ENCODE measurements around the gene SLC37A1.

SLC37A1 gene

DNA sequence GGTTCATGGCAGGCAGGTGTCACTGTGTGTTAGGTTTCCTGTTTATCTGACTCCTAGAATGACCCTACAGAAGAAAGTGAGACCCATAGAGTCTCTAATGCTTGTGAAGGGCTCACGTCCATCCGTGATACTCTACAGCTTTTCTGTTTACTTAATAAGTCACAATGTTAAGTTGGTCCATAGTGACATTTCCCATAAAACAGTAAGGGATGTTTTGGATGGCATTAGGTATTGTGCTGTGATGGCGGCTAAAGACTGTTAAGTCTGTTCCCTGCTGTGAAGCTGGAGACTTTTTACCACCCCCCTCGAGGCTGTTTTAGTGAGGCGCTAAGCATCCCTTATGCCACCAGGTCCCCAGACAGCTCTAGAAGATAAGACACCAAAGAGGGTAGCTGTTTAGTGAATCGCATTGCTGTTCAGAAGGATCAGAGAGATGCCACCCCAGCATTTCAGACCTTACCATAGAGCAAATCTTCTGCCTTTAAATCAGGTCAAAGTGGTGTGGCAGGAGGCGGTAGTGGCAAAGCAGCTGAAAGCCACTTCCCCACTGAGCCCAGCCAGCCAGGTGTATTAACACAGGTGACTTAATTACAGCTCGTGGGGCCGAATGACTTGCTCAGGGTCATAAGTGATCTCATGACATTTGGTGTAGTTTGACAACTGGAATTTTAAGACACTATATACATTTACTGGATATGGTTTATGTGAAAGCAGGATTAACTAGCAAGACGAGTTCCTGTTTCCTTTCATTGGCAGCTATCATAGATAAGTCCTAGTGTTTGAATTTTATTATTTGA lies 25.0 kb downstream of the SLC37A1 start:
- no peak overlapping the region for H3K4me3 ChIP-seq

DNA sequence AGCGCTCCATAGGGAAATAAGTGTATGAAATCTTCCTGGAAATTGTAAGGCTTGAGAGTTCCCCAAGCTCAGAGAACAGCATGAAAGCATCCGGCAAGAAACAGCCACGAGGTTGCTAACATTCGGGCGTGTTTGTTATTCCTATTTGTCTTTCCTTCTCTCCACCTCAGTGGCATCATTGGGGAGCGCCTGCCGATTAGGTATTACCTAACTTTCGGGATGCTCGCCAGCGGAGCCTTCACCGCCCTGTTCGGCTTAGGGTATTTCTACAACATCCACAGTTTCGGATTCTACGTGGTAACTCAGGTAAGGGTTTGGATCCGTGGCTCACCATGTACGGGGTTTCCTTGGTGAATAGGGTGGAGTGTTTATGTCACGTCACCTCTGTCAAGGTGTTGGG lies 25.7 kb downstream of the SLC37A1 start:
- Histone ChIP-seq H3K4me3 (no peak overlapping the region), H3K27ac (peak overlapping the region in 4 of 21 experiments; percentile 6 to 35 (median 25))

More for the DNA sequence above, 25.0 kb downstream of the SLC37A1 start:
- peak overlapping the region in 4 of 21 experiments; percentile 19 to 43 (median 30) for H3K27ac ChIP-seq

DNA sequence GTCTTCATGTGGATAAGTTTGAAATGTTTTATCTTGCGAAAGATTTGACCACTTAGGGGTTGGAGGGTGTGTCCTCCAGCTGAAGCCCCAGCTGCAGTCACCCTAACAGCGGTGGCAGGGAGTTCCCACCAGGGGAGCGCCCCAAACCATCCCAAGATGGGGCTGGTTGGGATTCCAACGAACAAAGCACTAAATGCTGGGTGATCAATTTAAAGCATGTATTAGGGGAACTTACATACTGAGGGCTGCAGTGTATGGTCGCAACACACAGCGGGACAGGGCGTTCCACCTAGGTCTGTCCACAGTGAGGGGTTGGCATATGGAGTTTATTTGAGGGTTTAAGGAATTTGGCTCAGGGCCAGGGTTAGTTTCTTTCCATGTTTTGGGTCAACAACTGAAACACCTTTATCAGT lies 26.3 kb downstream of the SLC37A1 start:
- peak overlapping the region in 2 of 21 experiments; percentile 26 to 27 for H3K27ac ChIP-seq

DNA sequence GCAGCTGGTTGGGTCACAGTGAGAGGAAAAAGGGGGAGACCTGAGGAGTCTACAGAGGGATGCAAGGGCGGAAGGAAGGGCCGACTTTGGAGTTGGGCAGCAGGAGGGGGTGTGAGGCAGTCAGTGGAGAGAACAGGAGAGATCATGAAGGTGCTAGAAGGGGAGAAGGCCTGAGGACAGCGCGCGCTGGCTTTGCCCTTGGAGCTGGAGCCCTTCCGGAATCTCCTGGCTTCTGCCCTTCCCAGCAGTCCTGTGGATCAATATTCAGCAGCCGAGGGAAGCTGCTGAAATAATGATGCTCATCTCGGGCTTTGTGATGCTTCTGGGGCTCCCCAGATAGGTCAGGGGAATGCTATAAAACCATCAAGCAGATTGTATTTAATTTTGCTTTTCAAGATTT lies 26.7 kb downstream of the SLC37A1 start:
- H3K27ac ChIP-seq = no peak overlapping the region
- H3K4me3 ChIP-seq = no peak overlapping the region

More for the DNA sequence above, 26.3 kb downstream of the SLC37A1 start:
- H3K4me3 ChIP-seq = no peak overlapping the region

DNA sequence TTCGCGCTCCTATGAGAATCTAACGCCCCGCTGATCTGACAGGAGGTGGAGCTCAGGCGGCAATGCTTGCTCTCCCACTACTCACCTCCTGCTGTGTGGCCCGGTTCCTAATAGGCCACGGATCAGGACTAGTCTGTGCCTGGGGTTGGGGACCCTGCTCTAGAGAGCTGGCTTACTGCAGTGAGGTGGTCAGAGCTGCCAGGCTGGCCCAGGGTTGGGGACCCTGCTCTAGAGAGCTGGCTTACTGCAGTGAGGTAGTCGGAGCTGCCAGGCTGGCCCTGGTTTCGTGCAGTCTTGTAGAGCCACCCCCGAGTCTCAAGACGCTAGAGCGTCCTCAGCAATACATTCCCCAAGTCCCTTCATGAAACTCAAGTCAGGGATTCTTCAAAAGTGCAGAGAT lies 27.5 kb downstream of the SLC37A1 start:
- H3K4me3 ChIP-seq = no peak overlapping the region
- H3K27ac ChIP-seq = no peak overlapping the region

DNA sequence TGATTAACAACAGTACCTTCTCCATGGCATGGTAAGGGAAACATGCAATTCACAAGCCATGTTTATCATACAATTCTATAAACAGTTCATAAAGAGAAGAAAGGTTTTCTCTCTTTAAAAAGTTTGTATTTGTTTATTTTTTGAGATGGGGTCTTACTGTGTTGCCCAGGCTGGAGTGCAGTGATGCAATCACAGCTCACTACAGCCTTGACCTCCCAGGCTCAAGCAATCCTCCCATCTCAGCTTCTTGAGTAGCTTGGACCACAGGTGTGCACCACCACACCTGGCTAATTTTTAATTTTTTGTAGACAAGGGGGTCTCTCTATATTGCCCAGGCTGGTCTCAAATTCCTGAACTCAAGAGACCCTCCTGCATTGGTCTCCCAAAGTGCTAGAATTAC lies 28.0 kb downstream of the SLC37A1 start:
- no peak overlapping the region for H3K4me3 ChIP-seq
- H3K27ac ChIP-seq = no peak overlapping the region

DNA sequence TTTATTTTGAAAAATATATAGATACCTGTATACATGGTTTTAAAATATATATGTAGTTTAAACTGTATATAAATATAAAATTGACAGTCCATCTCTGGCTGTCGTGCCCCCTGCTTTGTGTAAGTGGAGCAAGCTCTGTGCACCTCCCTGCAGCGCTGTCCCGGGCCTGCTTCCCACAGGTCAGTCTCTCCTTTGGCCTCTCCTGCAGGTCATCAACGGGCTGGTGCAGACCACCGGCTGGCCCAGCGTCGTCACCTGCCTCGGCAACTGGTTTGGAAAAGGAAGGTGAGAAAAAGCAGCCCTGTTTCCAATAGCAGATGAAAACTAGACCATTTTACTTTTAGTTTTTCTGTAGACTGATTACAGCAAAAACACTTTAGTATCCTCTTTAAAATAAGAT lies 28.5 kb downstream of the SLC37A1 start:
- Histone ChIP-seq H3K4me3 (no peak overlapping the region), H3K27ac (no peak overlapping the region)

DNA sequence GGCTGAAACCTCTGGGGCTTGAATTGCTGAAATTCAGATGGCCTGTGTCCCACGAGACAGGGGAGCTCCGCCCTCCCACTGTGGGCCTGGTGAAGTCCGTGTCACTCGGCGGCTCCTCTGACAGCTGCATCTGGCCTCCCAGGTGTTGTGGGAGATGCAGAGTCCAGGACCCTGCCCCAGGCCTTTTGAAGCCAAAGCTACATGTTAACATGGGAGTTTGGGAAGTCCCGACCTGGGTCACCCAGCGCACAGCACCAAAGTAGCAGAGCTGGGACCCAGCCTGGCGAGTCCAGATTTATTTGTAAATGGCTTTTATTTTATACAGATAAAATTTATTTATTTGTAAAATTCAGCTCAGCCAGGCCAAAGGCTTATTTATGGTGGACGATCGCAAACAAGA lies 28.9 kb downstream of the SLC37A1 start:
- H3K27ac ChIP-seq = no peak overlapping the region
- H3K4me3 ChIP-seq = no peak overlapping the region

DNA sequence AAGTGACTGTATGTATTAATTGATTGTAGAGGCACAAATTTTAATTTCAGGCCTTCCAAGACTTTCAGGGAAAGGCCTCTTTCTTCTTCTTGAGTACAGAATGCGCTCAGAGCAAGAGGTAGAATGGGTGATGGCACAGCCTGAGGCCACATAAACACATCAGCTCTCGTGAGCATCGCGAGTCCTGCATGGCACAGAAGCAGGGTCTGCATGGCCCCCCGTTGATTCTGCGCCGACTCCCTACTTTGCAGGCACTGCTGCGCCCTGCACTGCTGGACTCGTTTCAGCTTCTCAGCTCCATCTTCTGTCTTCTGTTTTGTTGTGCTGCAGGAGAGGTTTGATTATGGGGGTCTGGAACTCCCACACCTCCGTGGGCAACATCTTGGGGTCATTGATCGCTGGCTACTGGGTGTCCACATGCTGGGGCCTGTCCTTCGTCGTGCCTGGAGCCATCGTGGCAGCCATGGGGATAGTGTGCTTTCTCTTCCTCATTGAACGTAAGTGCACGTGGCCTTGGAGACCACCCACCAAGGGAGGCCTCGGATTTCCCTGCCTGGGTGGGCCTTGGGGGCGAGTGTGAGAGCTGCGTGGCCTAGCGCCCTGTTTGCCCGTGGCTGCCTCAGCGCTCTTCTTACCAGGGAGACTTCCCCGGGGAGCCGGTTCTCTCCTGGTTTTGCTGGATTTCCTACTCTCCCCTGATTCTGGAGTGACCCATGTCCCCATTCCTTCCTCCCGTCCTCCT lies 29.6 kb downstream of the SLC37A1 start:
- H3K27ac ChIP-seq = no peak overlapping the region

DNA sequence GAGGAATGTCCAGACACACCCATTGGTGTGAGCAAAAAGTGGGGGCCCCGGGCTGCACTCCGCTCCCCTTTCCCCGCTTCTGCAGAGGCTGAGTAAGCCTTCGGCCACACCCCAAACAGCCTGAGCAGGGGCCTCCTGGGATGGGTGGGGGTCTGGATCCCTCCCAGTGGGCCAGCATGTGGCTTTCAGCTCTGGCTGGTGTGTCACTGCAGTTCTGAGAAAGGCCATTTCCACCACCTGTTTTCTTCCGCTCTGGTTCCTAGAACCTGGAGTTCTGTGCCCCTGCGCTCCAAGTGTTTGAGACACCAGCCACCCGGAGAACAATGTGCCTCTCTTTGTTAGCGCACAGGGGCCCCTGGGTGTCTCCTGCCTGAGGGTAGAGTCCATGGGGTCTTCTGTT lies 30.9 kb downstream of the SLC37A1 start:
- Histone ChIP-seq H3K4me3 (no peak overlapping the region), H3K27ac (no peak overlapping the region)

More for the DNA sequence above, 29.6 kb downstream of the SLC37A1 start:
- no peak overlapping the region for H3K4me3 ChIP-seq

DNA sequence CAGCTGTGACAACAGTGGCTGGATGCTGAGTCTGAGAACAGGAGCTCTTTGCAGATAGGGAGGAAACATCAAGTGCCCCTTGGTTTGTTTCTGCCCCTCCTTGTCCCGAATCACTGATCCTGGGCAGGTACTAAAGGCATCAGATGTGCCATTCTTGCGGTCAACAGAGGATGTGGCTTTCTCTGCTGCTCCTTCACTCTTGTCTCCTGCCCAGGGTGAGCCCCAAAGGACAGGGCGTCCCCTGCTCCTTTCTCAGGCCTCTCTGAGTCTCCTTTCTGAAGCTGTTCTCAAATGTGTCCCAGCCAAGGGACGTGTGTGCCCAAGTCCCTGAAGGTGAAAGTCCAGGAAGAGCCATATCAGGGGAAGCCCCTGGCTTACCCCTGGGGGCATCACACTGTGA lies 31.7 kb downstream of the SLC37A1 start:
- no peak overlapping the region for H3K4me3 ChIP-seq
- H3K27ac ChIP-seq = no peak overlapping the region

DNA sequence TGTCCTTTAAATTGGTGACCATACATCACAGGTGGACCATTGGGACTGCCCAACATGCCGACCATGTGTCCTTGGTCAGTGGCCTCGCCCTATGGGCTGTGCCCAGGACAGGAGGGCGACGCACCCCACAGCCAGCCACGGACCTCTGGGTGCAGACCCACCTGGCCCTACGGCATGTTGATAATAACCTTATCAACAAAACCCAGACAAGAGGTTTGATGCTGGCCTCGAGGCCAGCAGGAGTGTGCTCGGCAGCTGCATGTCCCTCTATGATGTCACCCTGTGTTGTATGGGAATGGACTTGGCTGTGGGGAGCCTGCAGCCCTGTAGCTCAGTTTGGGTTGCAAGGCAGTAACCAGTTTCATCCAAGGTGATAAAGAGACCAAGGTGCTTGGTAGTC lies 32.1 kb downstream of the SLC37A1 start:
- Histone ChIP-seq H3K27ac (no peak overlapping the region), H3K4me3 (no peak overlapping the region)

DNA sequence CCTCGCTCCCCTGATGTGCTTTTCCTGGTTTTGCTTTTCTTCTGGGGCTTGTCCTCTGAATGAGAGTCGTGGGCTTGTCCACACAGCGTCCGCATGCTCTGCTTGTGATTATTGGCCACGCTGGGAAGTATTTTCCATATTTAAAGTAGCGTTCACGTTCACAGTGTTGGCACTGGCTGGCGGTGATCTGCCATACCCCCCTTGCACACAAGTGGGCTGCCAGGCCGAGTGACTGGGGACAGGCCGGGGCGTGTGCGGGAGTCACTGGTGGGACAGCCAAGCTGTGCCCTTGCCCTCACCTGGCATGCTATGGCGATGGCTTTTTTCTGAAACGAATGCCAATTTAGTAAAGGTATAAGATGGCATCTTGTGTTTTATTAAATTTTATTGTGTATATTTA lies 32.8 kb downstream of the SLC37A1 start:
- Histone ChIP-seq H3K4me3 (no peak overlapping the region), H3K27ac (no peak overlapping the region)

DNA sequence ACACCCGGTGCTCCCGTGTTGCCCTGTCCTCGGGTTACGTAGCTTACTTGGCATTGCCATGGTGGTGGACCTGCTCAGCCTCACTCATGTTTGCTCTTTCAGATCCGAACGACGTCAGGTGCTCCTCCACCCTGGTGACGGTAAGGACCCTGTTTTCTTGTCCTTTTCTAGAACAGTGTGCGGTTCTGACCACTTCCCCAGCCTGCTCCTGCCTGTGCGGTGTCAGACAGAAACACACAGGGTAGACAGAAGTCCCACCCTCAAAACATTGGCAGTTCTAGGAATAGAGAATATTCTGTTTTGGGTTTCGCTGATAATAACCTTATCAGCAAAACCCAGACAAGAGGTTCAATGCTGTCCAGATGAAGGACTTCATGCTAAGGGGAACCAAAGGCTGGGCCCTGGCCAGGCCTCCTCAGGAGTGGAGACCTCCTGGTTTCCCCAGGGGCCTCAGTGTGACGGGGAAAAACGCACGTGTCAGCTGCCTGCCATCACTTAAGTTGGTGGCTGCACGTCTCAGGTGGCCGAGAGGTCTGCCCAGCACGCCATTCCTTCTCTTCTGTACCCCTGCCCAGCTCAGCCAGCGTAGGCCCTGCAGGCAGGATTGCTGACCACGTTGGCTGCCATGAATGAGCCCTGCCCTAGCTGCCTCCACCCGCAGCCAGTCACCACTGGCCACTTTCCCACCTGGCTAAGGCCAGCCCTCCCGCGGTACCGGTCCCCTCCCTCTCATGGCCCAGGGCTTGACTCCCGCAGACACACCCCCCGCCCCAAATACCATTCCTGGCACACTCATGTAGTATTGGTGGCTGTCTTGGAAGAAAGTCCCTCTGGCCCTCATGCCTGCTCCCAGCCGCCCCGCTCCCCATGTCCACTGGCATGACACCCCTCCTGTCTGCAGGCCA lies 33.6 kb downstream of the SLC37A1 start:
- Histone ChIP-seq H3K4me3 (no peak overlapping the region), H3K27ac (no peak overlapping the region)

DNA sequence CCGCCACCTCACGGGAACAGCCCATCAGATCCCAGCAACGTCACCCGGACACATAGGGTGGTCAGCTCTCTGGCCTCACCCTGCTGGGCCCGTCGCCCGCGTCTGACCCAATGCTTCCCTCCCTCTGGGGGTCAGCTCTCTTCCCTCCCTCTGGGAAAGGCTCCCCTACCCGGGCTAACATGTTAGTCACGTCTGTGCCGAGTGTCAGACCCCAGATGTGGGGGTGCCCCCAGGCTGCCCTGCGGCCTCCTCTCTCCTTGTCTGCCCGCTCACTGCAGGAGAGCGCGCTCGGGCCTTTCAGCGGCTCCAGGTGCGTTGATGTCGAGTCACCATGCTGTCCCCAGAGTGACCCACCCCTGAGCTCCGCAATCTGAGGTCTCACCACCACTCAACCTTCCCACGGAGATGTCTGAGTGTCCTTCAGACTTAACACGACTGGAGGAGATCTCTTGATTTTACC lies 34.3 kb downstream of the SLC37A1 start:
- H3K4me3 ChIP-seq = no peak overlapping the region
- no peak overlapping the region for H3K27ac ChIP-seq

DNA sequence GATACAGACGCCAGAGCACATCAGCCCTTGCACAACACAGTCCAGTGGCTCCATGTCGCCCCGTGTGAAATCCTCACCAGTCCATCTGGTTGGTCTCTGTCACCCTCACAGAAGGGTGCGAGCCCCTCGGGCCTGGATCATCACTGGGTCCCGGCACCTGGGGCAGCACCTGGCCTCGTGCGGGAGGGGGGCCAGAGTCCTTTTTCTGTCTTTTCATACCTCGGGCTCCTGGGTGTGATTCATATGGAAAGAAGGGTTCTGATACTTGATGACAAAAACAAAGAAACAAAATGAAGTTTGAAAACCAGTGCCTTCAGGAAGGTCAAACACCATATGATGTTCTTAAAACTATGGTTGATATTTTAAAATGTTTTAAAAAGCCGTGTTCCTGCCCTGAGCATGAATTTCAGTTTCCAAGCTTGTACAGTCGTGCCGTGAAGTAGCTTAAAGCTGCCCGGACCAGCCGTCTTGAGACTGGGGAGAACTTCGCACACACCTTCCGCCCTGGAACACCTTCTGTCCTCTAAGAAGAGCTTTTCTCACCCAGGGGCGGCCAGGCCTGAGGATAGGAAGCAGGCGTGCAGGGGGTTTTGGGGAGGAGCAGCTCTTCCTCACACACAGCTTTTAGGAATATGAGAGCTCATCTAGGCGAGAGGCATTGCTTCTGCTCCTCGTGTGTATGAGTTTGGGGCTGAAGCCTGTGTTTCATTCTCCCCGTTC lies 35.2 kb downstream of the SLC37A1 start:
- H3K4me3 ChIP-seq = no peak overlapping the region
- no peak overlapping the region for H3K27ac ChIP-seq

DNA sequence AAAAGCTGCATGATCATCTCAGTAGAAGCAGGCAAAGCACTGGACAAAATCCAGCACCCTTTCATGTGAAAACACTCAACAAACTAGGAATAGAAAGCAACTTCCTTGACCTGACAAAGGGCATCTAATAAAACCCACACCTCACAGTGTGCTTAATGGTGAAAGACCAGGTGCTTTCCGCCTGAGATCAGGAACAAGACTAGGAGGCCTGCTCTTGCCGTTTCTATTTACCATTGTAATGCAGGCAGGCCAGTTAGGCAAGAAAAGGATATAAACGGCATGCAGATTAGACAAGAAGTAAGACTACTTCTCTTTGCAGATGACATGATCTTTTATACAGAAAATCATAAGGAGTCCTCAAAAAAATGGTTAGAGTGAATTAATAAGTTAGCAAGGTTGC lies 37.2 kb downstream of the SLC37A1 start:
- Histone ChIP-seq H3K27ac (no peak overlapping the region), H3K4me3 (no peak overlapping the region)

DNA sequence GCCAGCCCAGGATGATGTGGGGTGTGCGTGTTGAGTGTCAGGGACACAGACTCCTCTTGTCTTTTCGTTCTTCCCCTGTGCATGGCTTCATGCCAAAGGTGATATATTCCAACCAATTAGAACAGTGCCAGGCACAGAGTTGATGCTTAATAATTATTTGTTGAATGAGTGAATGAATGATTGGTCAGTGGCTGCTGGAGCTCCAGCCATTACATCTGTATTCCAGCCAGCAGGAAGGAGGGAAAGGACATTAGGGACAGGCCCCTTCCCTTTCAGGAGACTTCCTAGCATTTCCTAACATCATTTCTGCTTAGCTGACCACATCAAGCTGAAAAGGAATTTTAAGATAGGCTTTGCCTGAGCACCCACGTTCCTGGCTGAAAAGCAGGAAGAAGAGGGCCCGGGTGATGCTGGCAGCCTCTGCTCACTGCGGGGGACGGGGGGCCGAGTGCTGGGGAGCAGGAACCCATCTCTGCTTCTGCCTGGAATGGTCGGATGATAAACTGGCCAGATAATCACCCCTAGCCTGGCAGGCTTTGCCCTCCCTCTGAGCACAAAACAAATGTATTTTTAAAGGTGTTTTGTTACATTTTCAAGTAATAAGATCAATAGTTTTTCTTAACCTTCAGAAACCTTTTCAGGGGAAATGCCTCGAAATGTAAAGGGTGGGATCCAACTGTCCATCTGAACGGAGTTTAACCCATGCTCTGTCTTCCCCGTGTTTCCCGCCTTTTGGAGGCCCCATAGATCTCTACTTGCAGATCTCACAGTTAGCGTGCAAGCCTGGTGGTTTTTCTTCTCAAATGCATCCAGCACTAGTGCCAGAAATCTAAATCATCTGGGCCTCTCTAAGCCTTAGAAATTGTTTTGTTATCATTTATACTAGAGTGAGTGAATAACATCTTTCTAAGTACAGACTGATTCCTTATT lies 39.0 kb downstream of the SLC37A1 start:
- H3K27ac ChIP-seq = no peak overlapping the region

More for the DNA sequence above, 39.0 kb downstream of the SLC37A1 start:
- no peak overlapping the region for H3K4me3 ChIP-seq

All from skin epidermis (tissue), 12 donors.